Activated naive CD4-positive, alpha-beta T cell treated with anti-CD3 and anti-CD28 coated beads, Interleukin-2, amount 50 U/mL, for 16 hours (primary cell): Measurements from ENCODE around the gene BAIAP2L2.
"Not testable (repeated sequence)": the region's sequence is repeated elsewhere in the genome, so short reads cannot be mapped to it uniquely, and the experiment has no call there.

ENCODE experiments used
- DNase-seq: peaks from one replicate; pipeline ENCODE4 v3.0.0-alpha.2; 2020

The BAIAP2L2 gene

DNA sequence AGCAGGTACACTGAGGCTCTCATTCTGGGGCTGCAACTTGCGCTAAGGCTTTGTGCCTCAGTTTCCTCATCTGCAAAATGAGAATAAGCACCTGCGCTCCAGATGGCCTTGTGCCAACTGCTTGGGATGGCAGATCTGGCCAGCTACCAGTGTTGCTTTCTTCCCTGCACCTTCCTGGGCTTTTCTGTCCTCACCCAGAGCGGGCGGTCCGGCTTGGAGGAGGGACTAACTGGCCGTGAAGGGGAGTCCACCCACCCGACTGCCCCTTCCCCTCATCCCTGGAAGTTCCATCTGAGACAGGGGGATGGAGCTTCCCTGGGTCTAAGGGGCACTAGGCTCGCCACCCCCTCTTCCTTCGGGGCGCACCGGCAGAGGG lies 30.0 kb downstream of the BAIAP2L2 start:
- no peak for DNase-seq

DNA sequence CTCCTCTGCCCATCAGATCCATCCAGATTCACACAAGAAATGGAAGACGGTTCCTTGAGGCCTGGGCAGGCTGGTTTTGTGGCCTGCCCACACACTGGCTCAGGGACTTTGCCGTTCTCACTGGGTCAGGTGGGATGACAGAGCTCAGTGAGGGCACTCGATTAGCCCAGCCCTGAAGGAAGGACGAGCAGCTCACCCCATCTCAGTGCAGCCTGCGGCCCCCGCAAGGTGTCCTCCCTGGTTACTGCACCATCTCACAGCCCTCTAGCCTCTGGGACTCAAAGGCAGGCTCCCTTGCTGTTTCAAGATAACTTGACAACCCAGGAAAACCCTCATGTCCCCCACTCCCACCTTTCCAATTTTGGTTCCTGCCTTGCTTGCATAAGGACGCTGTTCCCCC lies 30.7 kb downstream of the BAIAP2L2 start:
- DNase-seq = no peak

DNA sequence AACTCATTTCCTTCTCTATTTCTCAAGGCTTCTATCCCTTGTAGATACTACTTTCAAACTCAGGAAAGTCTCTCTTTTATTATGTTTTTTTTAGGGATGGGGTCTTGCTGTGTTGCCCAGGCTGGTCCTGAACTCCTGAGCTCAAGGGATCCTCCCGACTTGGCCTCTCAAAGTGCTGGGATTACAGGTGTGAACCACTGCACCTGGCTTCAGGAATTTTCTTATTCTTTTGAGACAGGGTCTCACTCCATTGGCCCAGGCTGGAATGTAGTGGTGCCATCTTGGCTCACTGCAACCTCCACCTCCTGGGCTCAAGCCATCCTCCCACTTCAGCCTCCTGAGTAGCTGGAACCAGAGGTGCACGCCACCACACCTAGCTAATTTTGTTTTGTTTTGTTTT lies 31.3 kb downstream of the BAIAP2L2 start:
- DNase-seq = not testable (repeated sequence)

DNA sequence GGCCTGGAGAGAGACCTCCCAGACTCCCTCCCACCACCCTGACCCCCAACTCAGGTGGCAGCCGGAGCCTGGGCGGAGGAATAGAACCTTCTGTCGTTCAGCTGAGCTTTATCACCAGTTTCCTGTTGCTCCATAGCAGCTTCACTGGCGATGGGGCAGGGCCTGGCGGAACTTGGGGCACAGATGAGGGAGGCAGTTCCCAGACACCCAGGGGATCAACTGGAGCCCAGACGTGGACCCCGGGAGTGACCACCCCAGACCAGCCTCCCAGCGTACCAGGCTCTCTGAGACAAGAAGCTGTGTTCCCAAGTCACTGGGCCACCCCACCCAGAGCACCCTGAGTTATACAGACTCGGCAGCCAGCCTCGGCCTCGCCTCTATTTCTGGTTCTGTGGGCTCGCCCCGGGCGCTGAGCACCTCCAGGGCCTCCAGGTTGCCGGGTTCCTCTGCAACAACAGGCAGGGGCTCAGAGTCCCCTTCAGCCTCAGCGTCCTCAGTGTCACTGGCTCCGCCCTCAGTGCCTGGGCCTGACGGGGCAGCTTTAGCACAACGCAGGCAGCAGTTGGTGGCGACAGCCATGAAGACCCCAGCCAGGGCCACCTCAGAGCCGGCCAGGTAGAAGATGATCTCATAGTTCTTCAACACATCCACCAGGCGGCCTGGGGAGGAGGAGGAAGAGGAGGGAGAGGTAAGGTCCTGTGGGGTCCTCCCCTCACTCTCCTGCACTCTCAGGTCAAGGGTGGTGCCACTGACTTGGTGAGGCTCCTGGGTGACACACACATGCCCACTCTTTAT lies 32.2 kb downstream of the BAIAP2L2 start:
- no peak for DNase-seq

DNA sequence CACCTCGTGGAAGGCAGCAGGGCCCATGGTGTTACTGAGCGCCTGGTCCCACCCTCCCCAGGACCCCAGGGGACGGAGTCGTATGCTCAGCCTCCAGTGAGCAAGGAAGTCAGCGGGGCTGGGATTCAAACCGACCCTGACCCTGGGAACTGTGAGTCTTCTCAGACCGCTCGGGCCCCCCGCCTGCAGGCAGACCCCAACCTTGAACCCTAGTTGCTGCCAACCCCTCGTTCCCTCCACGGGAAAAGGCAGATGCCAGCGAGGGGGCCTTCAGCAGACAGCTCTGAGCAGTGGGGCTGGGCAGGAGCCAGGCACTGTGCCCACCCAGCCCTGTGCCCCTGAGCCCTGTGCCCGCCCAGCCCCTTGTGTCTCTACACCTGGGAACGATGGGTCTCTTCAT lies 32.9 kb downstream of the BAIAP2L2 start:
- DNase-seq = no peak

DNA sequence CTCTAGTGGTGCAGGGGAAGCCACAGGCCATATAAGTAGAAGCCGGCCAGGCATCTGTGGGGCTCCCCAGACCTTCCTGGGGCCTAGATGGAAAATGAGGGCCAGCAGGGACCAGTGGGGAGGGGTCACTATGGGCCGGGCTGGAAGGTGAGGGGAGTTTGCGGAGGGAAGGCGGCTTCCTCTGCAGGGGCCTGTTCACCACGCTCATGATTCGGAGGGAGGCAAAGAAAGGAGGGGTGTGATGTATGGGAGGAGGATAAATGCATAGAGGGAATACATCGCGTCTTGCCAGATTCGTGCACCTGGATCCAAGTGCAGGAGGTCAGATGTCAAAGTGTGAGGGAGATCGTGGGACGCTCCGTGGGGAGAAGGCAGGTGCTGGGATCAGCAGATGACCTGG lies 33.4 kb downstream of the BAIAP2L2 start:
- DNase-seq = no peak

DNA sequence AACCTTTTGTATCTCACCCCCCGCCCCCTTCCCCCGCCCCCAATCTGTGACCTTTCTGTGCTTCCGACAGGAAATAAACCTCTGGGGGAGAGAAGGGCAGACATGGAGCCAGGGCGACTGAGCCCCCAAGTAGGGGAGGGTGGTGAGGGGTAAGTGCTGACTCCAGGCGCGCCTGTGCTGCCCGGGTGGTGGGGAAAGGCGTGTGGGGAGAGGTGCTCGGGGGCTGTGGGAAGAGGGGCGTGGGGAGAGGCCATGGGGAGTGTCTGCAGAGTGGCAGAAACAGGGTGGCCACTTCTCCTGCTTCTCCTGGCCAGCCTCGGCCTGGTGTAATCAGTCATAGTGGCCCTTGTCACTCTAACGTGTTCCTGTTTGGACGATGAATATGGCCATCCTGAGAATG lies 34.5 kb downstream of the BAIAP2L2 start:
- DNase-seq = no peak

DNA sequence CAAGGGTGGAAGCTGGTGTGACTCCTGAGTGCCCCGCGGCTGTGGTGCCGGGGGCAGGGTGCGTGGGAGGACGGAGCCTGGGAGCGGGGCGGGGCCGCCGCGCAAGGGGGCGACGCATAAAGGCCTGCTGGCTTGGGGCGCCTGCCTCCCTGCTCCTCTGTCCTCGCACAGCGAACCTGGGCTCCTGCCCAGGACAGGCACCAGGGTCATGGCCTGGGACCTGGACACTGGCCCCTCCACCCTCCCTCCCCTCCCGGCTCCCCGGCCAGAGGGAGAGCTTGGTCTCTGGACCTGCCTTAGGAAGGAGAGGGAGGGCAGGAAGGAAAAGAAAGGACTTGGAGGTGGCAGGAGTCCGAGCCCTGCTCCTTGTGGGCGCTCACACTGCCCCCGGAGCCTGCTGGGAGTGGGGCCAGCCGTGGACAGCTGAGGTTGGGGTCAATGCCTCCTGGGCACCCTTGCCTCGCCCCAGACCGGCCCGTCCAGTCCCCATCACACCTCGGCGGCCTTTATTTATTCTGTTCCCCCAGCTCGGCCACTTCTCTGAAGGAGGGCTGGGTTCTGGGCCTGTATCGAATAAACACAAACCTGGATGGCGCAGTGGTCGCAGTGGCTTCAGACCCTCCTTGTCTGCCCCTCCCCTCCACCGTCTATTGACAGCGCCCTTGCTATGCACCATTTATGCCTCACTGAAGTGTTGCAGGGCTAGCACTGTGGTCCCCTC lies 35.2 kb downstream of the BAIAP2L2 start:
- DNase-seq = no peak

DNA sequence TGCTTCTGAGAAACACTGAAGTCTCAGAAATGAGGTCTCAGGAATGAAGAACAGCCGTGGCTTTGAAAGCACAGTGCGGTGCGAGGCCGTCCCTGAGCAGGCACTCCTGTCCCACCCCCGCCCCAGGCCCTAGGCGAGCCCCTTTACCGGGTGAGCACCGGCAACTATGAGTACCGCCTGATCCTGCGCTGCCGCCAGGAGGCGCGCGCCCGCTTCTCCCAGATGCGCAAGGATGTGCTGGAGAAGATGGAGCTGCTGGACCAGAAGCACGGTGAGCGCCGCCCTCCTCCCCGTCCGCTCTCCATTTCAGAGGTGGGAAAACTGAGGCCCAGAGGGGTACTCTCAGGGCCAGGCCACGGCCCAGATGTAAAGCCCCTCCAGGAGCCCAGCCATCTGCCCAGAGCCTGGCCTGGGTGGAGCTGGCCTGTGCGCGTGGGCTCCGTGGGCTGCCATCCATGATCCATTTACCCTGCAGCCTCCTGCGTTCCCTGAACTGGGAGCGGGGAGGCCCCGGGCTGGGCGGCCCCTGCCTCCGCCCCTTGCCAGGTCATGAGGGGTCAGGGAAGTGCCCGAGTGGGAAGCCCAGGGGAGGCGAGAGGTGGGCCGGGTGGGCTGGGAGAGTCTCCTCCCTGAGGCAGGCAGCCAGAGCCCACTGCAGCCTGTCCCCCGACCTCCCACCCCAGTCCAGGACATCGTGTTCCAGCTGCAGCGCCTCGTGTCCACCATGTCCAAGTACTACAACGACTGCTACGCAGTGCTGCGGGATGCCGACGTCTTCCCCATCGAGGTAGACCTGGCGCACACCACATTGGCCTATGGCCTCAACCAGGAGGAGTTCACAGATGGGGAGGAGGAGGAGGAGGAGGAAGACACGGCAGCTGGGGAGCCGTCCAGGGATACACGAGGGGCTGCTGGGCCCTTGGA lies 36.0 kb downstream of the BAIAP2L2 start:
- no peak for DNase-seq

DNA sequence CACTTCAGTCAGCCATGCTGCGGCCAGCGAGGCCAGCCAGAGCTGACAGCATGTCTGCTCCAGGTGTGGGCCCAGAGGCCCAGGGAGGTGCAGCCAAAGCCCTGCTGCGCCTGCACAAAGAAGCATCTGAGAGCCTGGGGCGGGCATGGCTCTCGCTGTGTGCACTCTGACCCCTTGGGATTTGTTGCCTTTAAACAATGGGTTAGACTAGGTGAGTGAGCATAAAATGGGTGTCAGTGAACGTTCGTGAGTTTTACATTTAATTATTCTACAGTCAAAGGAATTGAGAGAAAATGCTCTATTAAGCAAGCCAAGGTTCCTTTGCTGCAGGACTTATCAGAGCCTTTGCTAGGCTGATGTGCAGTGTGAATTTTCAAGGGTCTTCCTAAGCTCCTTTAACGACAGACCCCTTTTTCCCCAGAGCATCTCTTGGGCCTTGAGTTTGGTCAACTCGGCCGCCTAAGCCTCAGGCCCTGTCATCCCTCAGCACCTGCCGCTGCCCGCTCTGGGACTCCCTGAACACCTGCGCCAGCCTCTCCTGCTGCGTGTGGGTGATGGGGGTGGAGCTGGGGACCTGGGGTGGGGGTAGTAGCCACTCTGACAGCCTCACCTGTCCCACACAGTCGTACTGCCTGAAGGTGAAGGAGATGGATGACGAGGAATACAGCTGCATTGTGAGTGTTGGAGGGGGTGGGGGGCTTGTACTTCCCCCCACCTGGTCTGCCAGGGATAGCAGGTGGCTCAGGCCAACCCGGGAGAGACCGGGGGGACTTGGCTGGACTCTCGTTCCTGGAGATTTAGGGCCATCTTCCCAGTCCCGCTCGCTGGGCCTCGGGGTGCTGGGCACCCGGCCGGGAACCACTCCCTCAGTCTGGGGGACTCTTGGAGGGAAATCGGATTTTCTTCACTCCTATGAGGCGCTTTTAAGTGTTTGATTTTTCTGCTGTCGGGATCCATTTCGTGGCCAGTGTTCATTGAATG lies 37.0 kb downstream of the BAIAP2L2 start:
- DNase-seq = no peak

DNA sequence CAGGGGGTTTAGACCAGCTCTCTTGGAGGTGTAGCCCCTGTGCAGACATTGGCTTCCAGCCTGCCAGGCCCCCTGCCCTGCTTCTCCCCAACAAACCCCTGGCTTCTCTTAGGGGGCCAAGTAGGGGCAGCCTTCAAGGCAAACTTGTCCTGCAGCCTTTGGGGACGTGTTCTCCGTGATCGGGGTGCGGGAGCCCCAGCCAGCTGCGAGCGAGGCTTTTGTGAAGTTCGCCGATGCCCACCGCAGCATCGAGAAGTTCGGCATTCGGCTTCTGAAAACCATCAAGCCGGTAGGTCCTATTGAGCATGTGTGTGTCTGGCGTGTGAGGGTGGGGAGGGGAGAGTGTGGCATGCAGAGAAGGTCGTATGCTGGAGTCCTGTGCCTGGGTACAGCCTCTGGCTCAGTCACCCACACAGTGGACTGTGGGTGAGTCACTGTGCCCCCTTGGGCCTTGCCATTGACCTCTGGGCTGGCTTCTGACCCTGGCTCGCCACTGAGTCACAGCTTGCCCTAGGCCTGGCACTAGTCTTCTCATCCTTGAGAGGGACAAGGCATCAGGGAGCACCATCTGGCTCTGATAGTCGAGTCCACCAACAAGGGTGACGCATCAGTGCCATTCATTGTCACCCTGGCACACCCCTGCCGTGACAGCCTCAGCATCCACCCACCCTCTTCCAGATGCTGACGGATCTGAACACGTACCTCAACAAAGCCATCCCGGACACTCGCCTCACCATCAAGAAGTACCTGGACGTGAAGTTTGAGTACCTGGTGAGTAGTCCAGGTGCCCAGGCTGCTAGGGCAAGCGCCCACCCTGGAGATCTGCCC lies 37.9 kb downstream of the BAIAP2L2 start:
- no peak for DNase-seq

DNA sequence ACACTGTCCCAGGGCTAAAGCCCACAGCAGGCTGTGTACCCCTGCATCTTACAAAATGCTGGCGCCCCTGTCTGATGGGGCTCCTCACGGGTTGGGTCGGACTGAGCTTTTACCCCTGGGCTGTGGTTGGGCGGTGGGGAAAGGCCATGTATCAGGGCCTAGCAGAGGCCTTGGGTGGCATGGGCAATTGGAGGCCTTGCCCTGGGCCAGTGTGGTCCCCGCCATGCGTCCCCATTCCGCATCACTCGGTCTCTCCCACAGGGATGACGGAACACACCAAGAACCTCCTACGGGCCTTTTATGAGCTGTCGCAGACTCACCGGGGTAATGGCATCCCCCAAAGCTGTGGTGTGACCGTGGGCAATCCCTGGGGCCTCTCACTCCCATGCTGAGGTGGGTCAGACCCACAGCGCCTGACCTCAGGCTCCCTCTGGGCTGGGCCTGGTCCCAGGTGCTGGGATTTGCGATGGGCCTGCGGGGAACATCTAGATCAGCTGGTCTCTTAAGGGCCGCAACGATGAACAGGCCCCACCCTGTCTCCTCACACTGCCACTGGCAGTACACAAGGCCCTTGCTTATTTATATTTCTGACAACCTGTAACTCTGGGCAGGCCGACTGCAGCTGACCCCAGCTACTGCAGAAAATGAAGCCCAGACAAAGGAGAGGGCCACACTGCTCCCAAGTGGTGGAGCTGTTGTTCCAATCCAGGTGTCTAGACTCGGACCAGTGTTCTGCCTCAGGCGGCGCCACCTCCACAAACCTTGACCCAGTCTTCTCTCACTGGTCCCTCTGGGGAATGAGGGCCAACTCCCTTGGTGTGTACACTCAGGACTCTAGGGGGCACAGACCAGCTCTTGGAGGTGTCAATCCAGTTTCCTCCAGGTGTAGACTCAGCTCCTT lies 38.8 kb downstream of the BAIAP2L2 start:
- DNase-seq = no peak

DNA sequence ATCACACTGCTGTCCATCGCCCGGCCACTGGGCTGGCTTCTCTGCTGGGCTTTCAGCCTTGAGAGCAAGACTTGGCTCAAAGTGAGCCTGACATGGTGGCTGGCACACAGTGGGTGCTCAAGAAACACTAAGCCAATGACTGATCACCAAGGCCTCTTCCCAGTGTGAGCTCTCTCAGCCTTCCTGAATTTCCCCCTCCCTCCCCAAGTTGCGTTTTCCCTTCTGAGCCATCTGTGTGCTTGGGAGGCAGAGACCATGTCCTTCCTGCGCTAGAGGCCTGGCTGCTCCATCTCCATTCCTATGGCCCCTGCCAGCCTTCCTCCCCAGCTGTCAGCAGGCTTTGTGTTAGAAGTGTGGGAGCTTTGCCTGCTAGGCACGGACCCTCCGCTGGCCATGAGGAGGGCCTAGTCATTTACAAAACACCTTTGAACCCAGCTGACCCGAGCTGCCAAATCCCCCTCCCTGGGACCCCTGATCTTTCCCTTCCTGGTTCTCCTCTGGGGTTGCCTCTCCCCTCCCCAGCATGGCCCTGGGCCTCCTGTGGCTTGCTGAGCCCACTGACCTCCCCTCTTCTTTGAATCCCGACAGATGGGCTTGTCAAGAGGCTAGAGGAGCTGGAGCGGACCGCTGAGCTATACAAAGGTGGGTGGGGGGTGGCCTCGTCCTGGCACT lies 40.1 kb downstream of the BAIAP2L2 start:
- DNase-seq = no peak

DNA sequence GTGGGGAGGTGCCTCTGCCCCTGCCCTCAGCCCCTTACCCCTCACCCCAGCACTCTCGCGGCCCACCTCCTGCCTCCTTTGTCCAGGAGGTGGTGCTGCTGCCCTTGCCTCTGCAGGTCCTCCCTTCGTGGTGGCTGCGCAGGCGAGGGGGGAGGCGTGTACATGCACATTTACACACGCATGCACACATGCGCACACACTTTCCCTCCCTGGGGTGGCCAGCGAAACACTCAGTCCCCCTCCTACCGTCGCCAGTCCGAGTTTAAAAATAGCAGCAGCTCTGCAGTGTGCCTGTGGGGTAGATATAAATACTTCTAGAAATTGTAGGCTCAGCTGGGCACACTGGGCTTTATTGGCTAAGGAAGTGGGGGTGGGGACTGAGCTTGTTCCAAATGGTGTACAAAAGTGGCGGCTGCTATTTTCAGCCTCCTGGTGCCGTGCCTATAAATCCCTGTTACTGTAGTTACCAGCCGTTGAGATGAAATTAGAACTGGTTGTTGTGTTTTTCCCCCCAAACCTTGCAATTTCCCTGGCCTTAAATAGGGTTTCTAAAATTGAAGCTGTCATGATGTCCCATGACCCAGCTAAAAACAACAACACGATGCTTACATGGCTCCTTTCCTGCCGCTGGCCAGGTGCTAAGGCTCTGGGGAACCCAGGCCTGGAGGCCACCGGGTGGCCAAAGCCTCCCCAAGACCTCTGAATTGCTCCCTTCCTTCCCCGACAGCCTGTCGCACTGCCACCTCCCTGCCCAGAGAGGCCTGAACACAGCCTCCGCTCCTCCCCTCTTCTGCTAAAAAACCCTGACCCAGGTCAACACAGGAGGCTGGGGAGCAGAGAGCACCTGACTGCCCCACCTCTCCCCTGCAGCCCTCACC lies 40.9 kb downstream of the BAIAP2L2 start:
- no peak for DNase-seq

DNA sequence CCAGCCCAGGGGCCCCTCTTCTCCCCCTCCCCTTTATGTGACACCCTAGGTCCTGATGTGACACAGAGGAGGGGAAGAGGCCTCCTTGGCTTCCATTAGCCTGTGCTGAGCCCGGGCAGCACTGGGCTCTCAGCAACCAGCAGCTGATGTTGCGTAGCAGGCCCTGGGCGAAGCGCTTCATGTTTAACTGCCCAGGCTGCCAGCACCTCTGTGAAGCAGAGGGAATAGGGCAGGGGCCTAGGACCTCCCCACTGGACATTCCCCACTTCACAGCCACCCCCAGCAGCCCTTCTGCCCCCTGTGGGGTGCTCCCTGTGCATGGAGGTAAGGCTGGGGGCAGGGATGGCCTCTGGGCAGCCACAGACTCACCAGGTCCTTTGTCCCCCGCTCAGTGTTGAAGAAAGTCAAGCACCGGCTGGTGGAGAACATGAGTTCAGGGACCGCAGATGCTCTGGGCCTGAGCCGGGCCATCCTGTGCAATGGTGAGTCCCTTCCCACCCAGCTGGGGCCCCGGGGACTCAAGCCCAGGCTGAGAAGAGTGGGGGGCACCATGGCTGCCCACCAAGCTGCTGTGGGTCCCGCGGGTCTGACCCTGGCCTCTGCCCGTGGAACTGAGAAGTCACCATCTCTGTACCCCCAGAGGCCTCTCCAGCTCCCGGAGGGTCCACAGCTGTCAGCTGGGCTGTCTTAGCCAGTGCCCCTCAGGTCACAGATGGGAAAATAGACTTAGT lies 41.7 kb downstream of the BAIAP2L2 start:
- no peak for DNase-seq

DNA sequence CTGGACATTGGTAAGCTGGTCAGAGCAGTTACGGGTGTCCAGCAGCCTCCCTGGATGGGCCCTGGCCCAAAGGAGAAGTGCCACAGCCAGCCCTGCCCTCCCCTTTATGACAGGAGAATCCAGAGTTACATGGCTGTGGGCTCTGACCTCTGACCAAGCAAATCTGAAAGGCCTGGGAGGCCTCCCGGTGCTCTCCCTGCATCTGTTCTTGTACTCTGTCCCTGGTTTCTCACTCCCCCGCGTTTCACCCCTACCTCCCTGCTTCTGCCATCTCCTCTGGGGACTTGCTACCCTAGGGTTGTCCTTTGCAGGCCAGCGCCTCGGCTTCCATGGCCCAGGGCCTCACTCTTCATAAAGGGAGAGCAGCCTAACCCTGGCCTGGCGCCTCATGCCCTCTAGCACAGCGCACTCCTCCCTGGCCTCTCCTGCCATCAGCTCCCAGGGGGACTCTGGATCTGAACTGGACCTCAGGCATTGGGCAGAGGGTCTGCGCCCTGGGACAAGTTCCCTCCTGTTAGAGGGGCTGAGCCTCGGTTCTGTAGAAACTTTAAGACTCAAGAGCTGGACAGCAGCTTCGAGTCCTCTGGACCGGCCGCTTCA lies 42.6 kb downstream of the BAIAP2L2 start:
- DNase-seq = no peak

DNA sequence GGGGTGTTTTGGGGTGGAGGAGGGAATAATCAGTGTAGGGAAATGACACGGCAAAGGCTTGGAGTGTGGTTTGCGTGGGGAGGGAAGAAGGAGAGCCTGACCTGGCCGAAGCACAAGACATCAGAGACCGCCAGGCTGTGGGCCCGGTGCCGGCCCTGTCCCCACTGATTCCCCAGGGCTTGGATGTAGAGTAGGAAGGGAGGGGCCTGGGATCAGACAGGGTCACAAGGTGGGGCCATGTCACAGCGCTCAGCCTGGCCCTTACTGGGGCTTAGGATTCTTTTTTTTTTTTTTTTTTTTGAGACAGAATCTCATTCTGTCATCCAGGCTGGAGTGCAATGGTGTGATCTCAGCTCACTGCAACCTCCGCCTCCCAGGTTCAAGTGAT lies 43.5 kb downstream of the BAIAP2L2 start:
- DNase-seq = no peak
